DOHH2 (cell line): Measurements from ENCODE around the gene KCNC1.

Experiments
- H3F3A ChIP-seq: fragments of 200-600 bp; sonication (generic), shearing (Covaris generic); 2 replicates; pipeline ENCODE4 v1.6.0; 2016; ENCODE audit warnings: antibody characterized with exemption, mild to moderate bottlenecking; ENCODE audit not compliant: control insufficient read depth, insufficient read depth
- H3K27ac ChIP-seq: fragments of 200-600 bp; sonication (generic); 2 replicates; pipeline ENCODE4 v1.5.1; 2014; ENCODE audit warnings: low read depth, mild to moderate bottlenecking, low read length, moderate library complexity
- H3K27me3 ChIP-seq: fragments of 200-600 bp; sonication (generic); 2 replicates; pipeline ENCODE4 v1.6.1; 2014; ENCODE audit warnings: mild to moderate bottlenecking, low read length, mixed read lengths; ENCODE audit not compliant: control insufficient read depth
- H3K36me3 ChIP-seq: fragments of 200-600 bp; sonication (generic); 2 replicates; pipeline ENCODE4 v1.6.1; 2014; ENCODE audit warnings: mild to moderate bottlenecking, low read length, moderate library complexity, mixed read lengths; ENCODE audit not compliant: control insufficient read depth
- H3K4me1 ChIP-seq: fragments of 200-600 bp; sonication (generic); 2 replicates; pipeline ENCODE4 v1.6.1; 2014; ENCODE audit warnings: mild to moderate bottlenecking, low read length, mixed read lengths; ENCODE audit not compliant: control insufficient read depth
- H3K4me2 ChIP-seq: fragments of 200-600 bp; sonication (generic); 2 replicates; pipeline ENCODE4 v1.6.0; 2014; ENCODE audit warnings: mild to moderate bottlenecking, low read length, moderate library complexity
- H3K4me3 ChIP-seq: fragments of 200-600 bp; sonication (generic); 2 replicates; pipeline ENCODE4 v1.5.1; 2014; ENCODE audit warnings: mild to moderate bottlenecking, low read length, mixed read lengths
- H3K79me2 ChIP-seq: fragments of 200-600 bp; sonication (generic); 2 replicates; pipeline ENCODE4 v1.6.1; 2014; ENCODE audit warnings: mild to moderate bottlenecking, low read length, mixed read lengths; ENCODE audit not compliant: control insufficient read depth
- H3K9me2 ChIP-seq: fragments of 200-600 bp; sonication (generic); replicated peaks from 2 replicates; pipeline ENCODE4 v1.6.1; 2014; ENCODE audit warnings: mild to moderate bottlenecking, low read length, mixed read lengths; ENCODE audit not compliant: control insufficient read depth
- H3K9me3 ChIP-seq: fragments of 200-600 bp; sonication (generic); 2 replicates; pipeline ENCODE4 v1.6.1; 2014; ENCODE audit warnings: antibody characterized with exemption, low read length, mixed read lengths; ENCODE audit not compliant: control insufficient read depth, insufficient read depth
- H4K20me1 ChIP-seq: fragments of 200-600 bp; sonication (generic); 2 replicates; pipeline ENCODE4 v1.6.0; 2014; ENCODE audit warnings: low read depth, mild to moderate bottlenecking, antibody characterized with exemption, low read length, moderate library complexity; ENCODE audit not compliant: control insufficient read depth, insufficient read depth
- CTCF ChIP-seq: fragments of 200-600 bp; sonication (generic); IDR thresholded peaks from one replicate; pipeline ENCODE4 v1.5.1; 2014; ENCODE audit warnings: antibody characterized with exemption, mild to moderate bottlenecking, low read depth, low read length; ENCODE audit not compliant: poor library complexity, severe bottlenecking
- EZH2phosphoT487 ChIP-seq: fragments of 200-600 bp; sonication (generic); IDR thresholded peaks from 2 replicates; pipeline ENCODE4 v1.6.1; 2017; ENCODE audit warnings: borderline replicate concordance, mild to moderate bottlenecking, antibody characterized with exemption, low read length, moderate library complexity, mixed read lengths

KCNC1 gene

GRCh38 chr11:17711836-17712235 lies 22.7 kb upstream of the KCNC1 start:
- H4K20me1 ChIP-seq: 0 out of 2 replicates have a peak, but pooled peaks cover 4% of the 10 kb centered on the region
- H3K9me3 ChIP-seq: no peaks in the 10 kb centered on the region
- TF ChIP-seq CTCF (no peak), EZH2phosphoT487 (no peak)
- no peak overlapping the region for H3K4me3 ChIP-seq
- peaks cover 18% of the 10 kb centered on the region for H3K27me3 ChIP-seq
- H3K27ac ChIP-seq: no peak overlapping the region
- H3K79me2 ChIP-seq: no peaks in the 10 kb centered on the region
- H3K9me2 ChIP-seq: no peaks in the 10 kb centered on the region
- no peaks in the 10 kb centered on the region for H3F3A ChIP-seq
- H3K4me1 ChIP-seq: no peaks in the 10 kb centered on the region
- H3K36me3 ChIP-seq: no peaks in the 10 kb centered on the region
- H3K4me2 ChIP-seq: no peak overlapping the region

DNA sequence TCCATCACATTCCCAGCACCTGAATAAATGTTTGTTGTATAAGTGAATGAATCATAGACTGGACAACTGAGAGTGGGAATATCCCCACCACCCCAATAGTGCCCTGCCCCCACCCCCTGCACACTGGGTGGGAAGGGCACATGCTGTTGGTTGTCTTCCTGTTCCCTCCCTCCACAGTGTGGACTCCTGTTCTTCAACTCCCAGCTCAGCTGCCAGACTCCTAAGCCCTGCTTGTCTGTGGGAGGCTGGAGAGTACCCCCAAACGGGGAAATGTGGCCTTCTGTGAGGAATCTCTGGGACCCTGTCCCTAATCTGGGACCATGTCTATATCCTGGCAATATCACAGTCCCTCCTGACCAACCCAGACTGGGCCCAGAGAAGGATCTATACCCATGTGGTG lies 20.7 kb upstream of the KCNC1 start:
- H3K9me2 ChIP-seq: no peaks in the 10 kb centered on the region
- H3K27me3 ChIP-seq: peaks cover 18% of the 10 kb centered on the region
- no peaks in the 10 kb centered on the region for H3K9me3 ChIP-seq

DNA sequence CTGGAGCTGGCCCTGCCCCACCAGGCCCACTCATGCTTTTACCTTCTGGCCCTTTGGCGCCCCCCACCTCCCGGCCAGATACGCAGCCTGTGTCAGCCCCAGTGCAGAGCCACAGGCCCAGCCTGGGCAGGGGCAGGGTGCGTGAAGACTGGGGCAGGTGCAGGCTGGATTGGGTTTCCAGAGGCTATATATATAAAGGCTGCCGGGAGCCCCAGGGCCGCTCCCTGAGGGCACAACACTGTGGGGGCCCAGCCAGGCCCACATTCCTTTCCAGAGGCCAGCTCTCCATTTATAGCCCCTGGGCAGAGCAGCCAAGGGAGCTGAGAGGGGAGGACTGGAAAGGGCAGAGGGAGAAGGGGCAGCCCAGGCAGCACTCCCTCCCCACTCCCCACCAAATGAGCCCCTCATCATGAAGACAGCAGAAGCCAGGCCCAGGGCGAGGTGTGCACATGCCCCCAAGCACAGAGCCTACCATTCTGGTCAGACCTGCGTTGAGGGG lies 20.2 kb upstream of the KCNC1 start:
- Histone ChIP-seq H3K79me2 (no peaks in the 10 kb centered on the region), H3K36me3 (no peaks in the 10 kb centered on the region), H3K27ac (no peak overlapping the region), H3F3A (no peaks in the 10 kb centered on the region), H3K4me2 (no peak overlapping the region), H4K20me1 (0 out of 2 replicates have a peak, but pooled peaks cover 4% of the 10 kb centered on the region), H3K27me3 (peaks cover 18% of the 10 kb centered on the region), H3K4me3 (no peak overlapping the region), H3K9me2 (no peaks in the 10 kb centered on the region), H3K4me1 (no peaks in the 10 kb centered on the region), H3K9me3 (no peaks in the 10 kb centered on the region)
- TF ChIP-seq EZH2phosphoT487 (no peak), CTCF (no peak)

More for the DNA sequence above, 20.7 kb upstream of the KCNC1 start:
- H3K27ac ChIP-seq: no peak overlapping the region
- H3K4me3 ChIP-seq: no peak overlapping the region
- 0 out of 2 replicates have a peak, but pooled peaks cover 4% of the 10 kb centered on the region for H4K20me1 ChIP-seq
- H3K36me3 ChIP-seq: no peaks in the 10 kb centered on the region
- H3F3A ChIP-seq: no peaks in the 10 kb centered on the region
- no peak overlapping the region for H3K4me2 ChIP-seq
- TF ChIP-seq CTCF (no peak), EZH2phosphoT487 (no peak)
- H3K79me2 ChIP-seq: no peaks in the 10 kb centered on the region
- no peaks in the 10 kb centered on the region for H3K4me1 ChIP-seq
